ENCODE data around the gene VIM. TPM values are rescaled to one million over a fixed set of nuclear protein-coding genes. Genes with fewer than 3 reads are reported as not detected.

Gene VIM
- total and polyA plus RNA-seq, 10 of the 15 experiments (the other 5 are each of a cell fraction or from before 2014, with no cell fraction given): 44.2 to 287 (median 188) TPM

- ATAC-seq: no peak
- H3K27ac ChIP-seq (ENCODE audit: control insufficient read depth, insufficient read depth): no peak overlapping the region
- 81% methylated on average over 2 of the region's 2 CpGs for WGBS (ENCODE audit: insufficient coverage, insufficient replicate concordance, low lambda C conversion rate, missing lambda C conversion rate)
- H3K27me3 ChIP-seq (replicated peaks in 1 of 2; ENCODE audit: control insufficient read depth in 2 of 2, insufficient read depth in 2 of 2, low read length in 1 of 2): no peaks in the 10 kb centered on the region
- no TSS peak for BruUV-seq (replicated peaks)
- H3K9ac ChIP-seq (ENCODE audit: control insufficient read depth, insufficient read depth, low read length): no peak overlapping the region
- H3K36me3 ChIP-seq (ENCODE audit: control insufficient read depth in 2 of 2, insufficient read depth in 2 of 2, low read length in 1 of 2): no peaks in the 10 kb centered on the region
- H4K20me1 ChIP-seq (ENCODE audit: control insufficient read depth, insufficient read depth): no peaks in the 10 kb centered on the region
- no peak overlapping the region for H3K4me3 ChIP-seq
- in situ Hi-C loops (cut with MboI): no loop called here
- no peak for DNase-seq (ENCODE audit: low read depth, low spot score)
- intact Hi-C loops (cut with micrococcal nuclease; ENCODE audit: unreplicated experiment): no loop called here
- TF ChIP-seq CHD1 (IDR thresholded peaks at IDR 0.05; ENCODE audit: low read depth, low read length) (no peak), ETV6 (conservative IDR thresholded peaks at IDR 0.05 in 1 of 2, IDR thresholded peaks at IDR 0.05 in 1 of 2; ENCODE audit: borderline replicate concordance in 1 of 2, low read depth in 1 of 2) (no peak), SIN3A (IDR thresholded peaks at IDR 0.05; ENCODE audit: low read depth, low read length) (no peak), BRCA1 (IDR thresholded peaks at IDR 0.05; ENCODE audit: low read depth, low read length) (no peak), NFIC (IDR thresholded peaks at IDR 0.05; ENCODE audit: low read depth, low read length) (no peak), ZNF24 (IDR thresholded peaks at IDR 0.05) (no peak), SREBF2 (IDR thresholded peaks at IDR 0.05; ENCODE audit: low read length) (no peak), CUX1 (IDR thresholded peaks at IDR 0.05; ENCODE audit: insufficient replicate concordance, low read depth, low read length) (no peak), HCFC1 (IDR thresholded peaks at IDR 0.05; ENCODE audit: low read length) (no peak), SUZ12 (IDR thresholded peaks at IDR 0.05; ENCODE audit: unreplicated experiment) (no peak), BACH1 (IDR thresholded peaks at IDR 0.05; ENCODE audit: borderline replicate concordance) (no peak), WRNIP1 (IDR thresholded peaks at IDR 0.05; ENCODE audit: borderline replicate concordance, low read depth, low read length) (no peak), MLLT1 (IDR thresholded peaks at IDR 0.05) (no peak)
- no peaks in the 10 kb centered on the region for H3K4me1 ChIP-seq (ENCODE audit: control insufficient read depth, insufficient read depth, low read length)
- H3K4me2 ChIP-seq (ENCODE audit: control insufficient read depth, insufficient read depth): no peak overlapping the region
- RAD21 ChIA-PET (ENCODE audit: unreplicated experiment): no interaction called here
- no peak overlapping the region for H2AFZ ChIP-seq (ENCODE audit: control insufficient read depth, low read depth, low read length)
- no peaks in the 10 kb centered on the region for H3K9me3 ChIP-seq (replicated peaks; ENCODE audit: control insufficient read depth, insufficient read depth, low read length)
- POLR2A ChIA-PET: no interaction called here
- H3K79me2 ChIP-seq (ENCODE audit: control insufficient read depth, insufficient read depth, low read length): no peaks in the 10 kb centered on the region
- FAIRE-seq: no peak
- SMC1A ChIA-PET (ENCODE audit: uncharacterized antibody, unreplicated experiment): interaction anchor here (0.7 to 2.0 kb wide), 3 partner anchors 10 to 901 kb away, joined by 3 to 5 read pairs (median 4); no protein-coding TSS in a partner anchor
- CTCF ChIA-PET: no interaction called here
These were observed 32.0 kb upstream of the VIM start for GRCh38 chr10:17196045-17196444.
